GM20000 (cell line): ENCODE results near the gene CELSR3.

ENCODE experiments used
- DNase-seq: peaks from one replicate; pipeline ENCODE4 v3.0.0; 2012; ENCODE audit warnings: low spot score
- TF ChIP-seq, protein P1 (sequence below): IDR thresholded peaks from 2 replicates; pipeline ENCODE4 v1.5.1; 2012; ENCODE audit warnings: mild to moderate bottlenecking, control low read depth; ENCODE audit errors: extremely low read depth, missing control alignments

Gene CELSR3

DNA sequence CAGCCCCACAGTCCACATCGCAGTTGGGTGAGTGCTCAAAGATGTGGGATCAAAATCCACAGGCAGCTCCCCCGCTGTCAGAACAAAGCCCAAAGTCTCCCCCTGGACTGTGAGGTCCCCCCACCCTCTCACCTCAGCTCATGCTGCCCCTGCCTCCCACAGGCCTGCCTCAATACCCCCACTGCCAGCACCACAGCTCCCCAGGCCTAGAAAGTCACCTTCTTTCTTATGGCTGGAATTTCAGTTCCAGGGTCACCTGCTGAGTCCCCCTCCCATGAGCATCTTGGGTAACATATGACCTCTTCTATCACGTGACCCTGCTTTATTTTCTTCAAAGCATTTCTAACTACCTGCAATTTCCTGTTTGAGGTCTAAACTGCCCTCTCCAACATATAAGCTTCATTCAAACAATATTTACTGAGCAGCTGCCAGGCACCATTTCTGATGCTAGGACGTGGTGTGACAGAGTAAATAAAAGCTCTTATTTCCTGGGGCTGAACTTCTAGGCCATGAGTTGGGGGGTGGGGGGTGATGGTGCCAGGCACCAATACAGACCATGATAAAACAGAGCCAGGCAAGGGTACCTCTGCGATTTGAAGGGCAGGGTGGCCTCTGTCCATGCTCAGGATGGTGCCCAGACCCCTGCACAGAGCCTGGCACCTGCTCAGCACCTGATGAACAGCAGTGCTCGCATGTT lies 38.7 kb downstream of the CELSR3 start:
- DNase-seq = no peak
- TF ChIP-seq, protein P1, sequence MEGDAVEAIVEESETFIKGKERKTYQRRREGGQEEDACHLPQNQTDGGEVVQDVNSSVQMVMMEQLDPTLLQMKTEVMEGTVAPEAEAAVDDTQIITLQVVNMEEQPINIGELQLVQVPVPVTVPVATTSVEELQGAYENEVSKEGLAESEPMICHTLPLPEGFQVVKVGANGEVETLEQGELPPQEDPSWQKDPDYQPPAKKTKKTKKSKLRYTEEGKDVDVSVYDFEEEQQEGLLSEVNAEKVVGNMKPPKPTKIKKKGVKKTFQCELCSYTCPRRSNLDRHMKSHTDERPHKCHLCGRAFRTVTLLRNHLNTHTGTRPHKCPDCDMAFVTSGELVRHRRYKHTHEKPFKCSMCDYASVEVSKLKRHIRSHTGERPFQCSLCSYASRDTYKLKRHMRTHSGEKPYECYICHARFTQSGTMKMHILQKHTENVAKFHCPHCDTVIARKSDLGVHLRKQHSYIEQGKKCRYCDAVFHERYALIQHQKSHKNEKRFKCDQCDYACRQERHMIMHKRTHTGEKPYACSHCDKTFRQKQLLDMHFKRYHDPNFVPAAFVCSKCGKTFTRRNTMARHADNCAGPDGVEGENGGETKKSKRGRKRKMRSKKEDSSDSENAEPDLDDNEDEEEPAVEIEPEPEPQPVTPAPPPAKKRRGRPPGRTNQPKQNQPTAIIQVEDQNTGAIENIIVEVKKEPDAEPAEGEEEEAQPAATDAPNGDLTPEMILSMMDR = no peak

DNA sequence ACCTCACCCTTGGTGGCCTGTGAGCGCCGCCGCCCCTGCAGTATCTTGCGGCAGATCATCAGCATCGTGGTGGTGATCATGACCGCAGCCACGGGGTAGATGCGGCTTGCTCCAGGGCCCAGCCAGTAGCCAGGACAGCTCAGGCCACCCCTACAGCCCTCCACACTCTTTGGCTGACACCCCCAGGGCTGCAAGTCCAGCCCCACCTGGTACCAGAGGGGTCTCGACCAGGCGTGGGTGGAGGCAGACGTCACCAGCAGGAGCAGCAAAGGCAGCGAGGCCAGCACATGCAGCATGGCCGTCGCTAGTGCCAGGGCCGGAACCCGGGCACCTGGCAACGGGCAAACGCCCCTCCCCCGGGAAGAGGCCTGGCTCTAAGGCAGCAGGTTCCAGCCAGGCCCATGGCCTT lies 41.2 kb downstream of the CELSR3 start, which contains the start of gene TMEM89:
Gene TMEM89, minus strand, starts transcription at position 309 of the 409 bp plus-strand sequence. Its CDS starts 13 bp downstream, at position 296.
- no peak for DNase-seq
- TF ChIP-seq, protein P1 = no peak

DNA sequence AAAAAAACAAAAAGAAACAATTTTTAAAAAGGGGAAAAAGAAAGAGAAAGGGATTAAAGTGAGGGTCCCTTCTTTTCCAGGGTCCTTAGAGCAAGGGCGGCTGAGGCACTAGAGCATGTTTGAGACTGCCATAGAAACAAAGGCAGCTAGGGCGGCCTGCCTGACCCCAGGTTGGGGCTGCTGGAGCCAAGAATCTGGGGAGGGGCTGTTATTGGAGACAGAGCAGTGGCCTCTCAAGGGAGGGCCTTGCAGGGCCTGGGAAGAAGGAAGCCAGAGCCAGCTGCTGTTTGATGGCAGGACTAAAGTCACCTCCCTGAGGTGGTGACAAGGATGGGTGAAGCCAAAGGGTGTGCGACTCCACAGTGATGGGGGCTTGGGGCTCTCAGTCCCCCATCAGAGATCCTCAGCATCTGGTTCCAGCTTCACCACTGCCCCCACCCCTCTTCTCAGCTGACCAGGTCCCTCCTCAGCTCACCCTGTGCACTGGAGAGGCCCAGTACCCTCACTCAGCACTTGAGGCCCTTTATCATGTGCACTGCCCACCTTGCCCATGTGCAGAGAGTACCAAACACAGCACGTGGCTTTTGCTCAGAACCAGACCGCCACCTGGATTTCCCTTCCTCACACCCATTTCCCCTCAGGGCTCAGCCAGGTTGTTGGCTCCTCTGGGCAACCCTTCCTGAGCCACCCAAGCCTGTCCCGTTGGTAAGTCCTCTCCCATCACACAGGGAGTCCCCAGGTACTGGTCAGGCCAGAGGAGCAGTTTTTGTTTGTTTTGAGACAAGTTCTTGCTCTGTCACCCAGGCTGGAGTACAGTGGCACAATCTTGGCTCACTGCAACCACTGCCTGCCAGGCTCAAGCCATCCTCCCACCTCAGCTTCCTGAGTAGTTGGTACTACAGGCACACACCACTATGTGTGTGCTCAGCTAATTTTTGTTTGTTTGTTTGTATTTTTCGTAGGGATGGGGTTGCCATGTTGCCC lies 42.9 kb downstream of the CELSR3 start:
- DNase-seq = no peak
- TF ChIP-seq, protein P1 = no peak

DNA sequence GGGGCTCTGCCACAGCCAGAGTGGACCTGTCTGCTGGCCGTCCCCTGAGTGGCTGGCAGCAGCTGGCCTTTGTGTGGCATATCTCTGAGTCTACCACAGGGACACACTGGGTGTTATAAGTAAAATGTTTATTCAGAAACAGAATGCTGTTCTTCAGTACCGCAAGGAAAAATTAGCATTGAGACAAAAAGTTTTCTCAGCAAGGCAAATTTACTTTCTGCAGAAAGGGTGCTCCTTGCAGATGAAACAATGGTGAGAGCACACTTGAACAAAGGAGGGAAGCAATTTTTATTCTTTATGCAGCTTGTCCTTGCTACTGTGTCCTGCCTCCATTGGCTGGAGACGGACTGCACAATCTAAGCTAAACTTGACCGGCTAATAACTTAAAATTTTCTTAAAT lies 45.1 kb downstream of the CELSR3 start:
- no peak for DNase-seq
- TF ChIP-seq, protein P1 = no peak

DNA sequence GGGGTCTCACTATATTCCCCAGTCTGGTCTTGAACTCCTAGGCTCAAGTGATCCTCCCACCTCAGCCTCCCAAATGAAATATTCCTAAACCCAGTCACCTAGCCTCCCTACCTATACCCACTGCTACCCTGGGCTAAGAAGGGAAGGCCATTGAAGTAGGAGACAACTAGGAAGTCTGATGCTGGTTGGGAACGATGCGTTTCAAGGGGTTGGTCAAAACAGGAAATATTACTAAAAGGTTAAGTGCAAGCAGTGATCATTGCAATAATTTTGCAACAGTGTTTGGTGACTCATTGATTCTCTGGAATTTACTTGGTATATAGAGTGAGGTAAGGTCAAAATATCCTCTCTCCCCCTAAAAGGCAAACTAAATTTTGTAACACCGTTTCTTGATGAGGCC lies 48.6 kb downstream of the CELSR3 start:
- DNase-seq = no peak
- TF ChIP-seq, protein P1 = no peak

DNA sequence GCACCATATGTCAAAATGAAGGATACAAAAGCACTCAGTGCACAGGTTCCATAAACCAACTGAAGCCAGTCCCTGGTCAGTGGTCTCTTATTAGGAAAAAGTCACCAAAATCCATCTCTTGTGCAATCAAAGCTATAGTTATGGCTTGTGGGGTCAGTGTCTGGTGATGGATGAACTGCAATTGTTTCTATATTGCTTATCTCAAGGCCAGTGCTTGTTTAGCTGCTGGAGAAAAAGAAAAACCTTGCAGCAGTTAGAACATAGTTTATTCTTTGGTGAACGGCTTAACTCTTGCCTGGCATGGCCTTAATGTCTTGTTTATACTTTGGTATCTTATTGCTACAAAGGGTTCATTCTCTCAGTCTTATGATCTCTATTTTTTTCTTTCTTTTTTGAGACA lies 50.4 kb downstream of the CELSR3 start:
- TF ChIP-seq, protein P1 = no peak
- no peak for DNase-seq
